Osteoblast (primary cell): ENCODE measurements around the gene SACS. TPM values are rescaled to one million over a fixed set of nuclear protein-coding genes. Genes with fewer than 3 reads are reported as not detected.
"Not testable (repeated sequence)": the region's sequence is repeated elsewhere in the genome, so short reads cannot be mapped to it uniquely, and the experiment has no call there.

Experiments
- DNase-seq: peaks from one replicate; pipeline ENCODE4 v3.0.0; 2011; ENCODE audit warnings: low spot score, mixed read lengths; ENCODE audit not compliant: insufficient read length; ENCODE audit errors: missing footprints
- H2AFZ ChIP-seq: 2 replicates; pipeline ENCODE4 v1.6.0; 2011; ENCODE audit warnings: mild to moderate bottlenecking, low read length
- H3K27ac ChIP-seq: 2 replicates; pipeline ENCODE4 v1.5.1; 2011; ENCODE audit warnings: mild to moderate bottlenecking, low read depth, low read length, moderate library complexity
- H3K27me3 ChIP-seq: 2 replicates; pipeline ENCODE4 v1.6.0; 2012; ENCODE audit warnings: mild to moderate bottlenecking, control low read depth, inconsistent platforms, low read length, moderate library complexity; ENCODE audit not compliant: insufficient read depth
- H3K36me3 ChIP-seq: 2 replicates; pipeline ENCODE4 v1.5.1; 2011; ENCODE audit warnings: mild to moderate bottlenecking, low read length, control low read depth, moderate library complexity; ENCODE audit not compliant: insufficient read depth
- H3K4me1 ChIP-seq: 2 replicates; pipeline ENCODE4 v1.5.1; 2011; ENCODE audit warnings: mild to moderate bottlenecking, low read length, control low read depth, moderate library complexity; ENCODE audit not compliant: insufficient read depth
- H3K4me2 ChIP-seq: 2 replicates; pipeline ENCODE4 v1.6.0; 2011; ENCODE audit warnings: mild to moderate bottlenecking, low read length; ENCODE audit not compliant: insufficient read depth
- H3K4me3 ChIP-seq: fragments of 200-600 bp; sonication (generic); 3 replicates; pipeline ENCODE4 v1.5.1; 2012; ENCODE audit warnings: mild to moderate bottlenecking, low read length, inconsistent platforms; ENCODE audit not compliant: insufficient read depth
- H3K79me2 ChIP-seq: 2 replicates; pipeline ENCODE4 v1.6.0; 2012; ENCODE audit warnings: mild to moderate bottlenecking, low read length, control low read depth, inconsistent platforms; ENCODE audit not compliant: insufficient read depth
- H3K9me3 ChIP-seq: 2 replicates; pipeline ENCODE4 v1.5.1; 2011; ENCODE audit warnings: low read depth, low read length, control low read depth
- H4K20me1 ChIP-seq: 2 replicates; pipeline ENCODE4 v1.6.0; 2012; ENCODE audit warnings: mild to moderate bottlenecking, low read length, control low read depth; ENCODE audit not compliant: insufficient read depth
- total RNA-seq: library from RNA; depleted of rRNA; stranded (reverse); fragments of >200 nt; gene quantifications from 2 replicates; pipeline ENCODE4 v1.2.3, GENCODE V29; 2012
- TF ChIP-seq, protein P1 (sequence below): IDR thresholded peaks from 2 replicates; pipeline ENCODE4 v1.5.1; 2011; ENCODE audit warnings: mild to moderate bottlenecking, low read depth, low read length, moderate library complexity; ENCODE audit errors: extremely low read depth

Gene SACS
- total RNA-seq, 1 donor = 59.0 TPM

DNA sequence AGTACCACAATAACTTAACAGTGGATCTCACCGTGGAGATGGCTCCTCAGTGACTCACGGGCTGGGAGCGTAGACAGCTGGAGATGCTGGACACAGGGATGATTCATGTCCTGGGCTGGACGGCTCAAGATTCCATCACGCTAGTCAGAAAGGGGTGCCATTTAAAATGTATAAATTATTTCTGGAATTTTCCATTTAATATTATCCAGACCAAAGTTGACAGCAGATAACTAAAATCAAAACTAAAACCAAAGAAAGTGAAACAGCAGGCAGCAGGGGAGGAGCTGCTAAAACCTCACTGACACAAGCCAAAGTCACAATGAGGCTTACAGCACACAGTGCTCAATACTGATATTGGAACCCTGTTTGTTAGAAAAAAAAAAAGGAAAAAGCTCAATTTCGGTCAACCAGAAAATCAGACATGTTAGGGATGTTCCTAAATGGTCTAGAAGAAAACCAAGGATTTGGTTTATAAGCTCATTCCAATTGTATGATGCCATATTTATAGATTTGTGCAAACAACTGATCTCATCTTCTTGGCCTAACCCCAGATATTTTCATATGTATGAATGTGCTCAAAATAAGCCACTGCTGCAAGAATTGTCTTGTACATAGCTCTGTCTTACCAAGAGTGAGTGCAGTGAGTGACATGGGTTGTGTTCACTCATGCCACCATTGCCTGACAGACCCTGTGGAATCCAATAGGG, 111.8 kb downstream of the SACS start:
- peak overlapping the region; percentile 1 for H2AFZ ChIP-seq
- H3K4me3 ChIP-seq = peak overlapping the region; percentile 50
- no peaks in the 10 kb centered on the region for H3K79me2 ChIP-seq
- H3K27me3 ChIP-seq = no peaks in the 10 kb centered on the region
- H3K36me3 ChIP-seq = no peaks in the 10 kb centered on the region
- TF ChIP-seq, protein P1, sequence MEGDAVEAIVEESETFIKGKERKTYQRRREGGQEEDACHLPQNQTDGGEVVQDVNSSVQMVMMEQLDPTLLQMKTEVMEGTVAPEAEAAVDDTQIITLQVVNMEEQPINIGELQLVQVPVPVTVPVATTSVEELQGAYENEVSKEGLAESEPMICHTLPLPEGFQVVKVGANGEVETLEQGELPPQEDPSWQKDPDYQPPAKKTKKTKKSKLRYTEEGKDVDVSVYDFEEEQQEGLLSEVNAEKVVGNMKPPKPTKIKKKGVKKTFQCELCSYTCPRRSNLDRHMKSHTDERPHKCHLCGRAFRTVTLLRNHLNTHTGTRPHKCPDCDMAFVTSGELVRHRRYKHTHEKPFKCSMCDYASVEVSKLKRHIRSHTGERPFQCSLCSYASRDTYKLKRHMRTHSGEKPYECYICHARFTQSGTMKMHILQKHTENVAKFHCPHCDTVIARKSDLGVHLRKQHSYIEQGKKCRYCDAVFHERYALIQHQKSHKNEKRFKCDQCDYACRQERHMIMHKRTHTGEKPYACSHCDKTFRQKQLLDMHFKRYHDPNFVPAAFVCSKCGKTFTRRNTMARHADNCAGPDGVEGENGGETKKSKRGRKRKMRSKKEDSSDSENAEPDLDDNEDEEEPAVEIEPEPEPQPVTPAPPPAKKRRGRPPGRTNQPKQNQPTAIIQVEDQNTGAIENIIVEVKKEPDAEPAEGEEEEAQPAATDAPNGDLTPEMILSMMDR = no peak
- H3K4me2 ChIP-seq = peak overlapping the region; percentile 68
- peaks cover 40% of the 10 kb centered on the region for H3K4me1 ChIP-seq
- DNase-seq = peak; percentile 88
- H3K9me3 ChIP-seq = no peaks in the 10 kb centered on the region
- H3K27ac ChIP-seq = peak overlapping the region; percentile 93
- H4K20me1 ChIP-seq = no peaks in the 10 kb centered on the region

DNA sequence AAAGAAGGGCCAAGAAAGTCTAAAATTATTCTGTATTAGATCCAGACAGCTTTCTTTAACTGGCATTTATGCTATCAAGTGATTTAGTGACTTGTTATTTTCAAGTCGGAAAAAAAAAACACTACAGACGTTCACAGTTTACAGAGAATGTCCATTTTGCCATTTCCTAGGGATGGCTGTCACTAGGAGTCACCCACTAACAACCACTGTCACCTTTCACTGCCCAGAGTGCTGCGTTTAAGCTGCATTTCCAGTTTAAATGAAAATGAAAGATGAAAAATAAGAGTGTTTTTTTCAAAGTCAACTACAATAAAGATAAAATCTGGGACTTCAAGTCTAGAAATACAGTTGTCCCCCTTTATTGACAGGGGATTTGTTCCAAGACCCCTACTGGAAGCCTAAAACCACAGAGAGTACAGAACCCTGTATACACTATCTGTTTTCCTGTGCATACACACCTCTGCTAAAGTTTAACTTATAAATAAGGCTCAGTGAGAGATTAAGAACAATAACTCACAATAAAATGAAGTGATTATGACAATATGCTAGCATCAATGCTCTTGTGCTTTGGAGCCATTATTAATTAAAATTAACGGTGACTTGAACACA, 112.5 kb downstream of the SACS start:
- H3K79me2 ChIP-seq = no peaks in the 10 kb centered on the region
- peak overlapping the region; percentile 17 for H3K4me3 ChIP-seq
- no peak for DNase-seq
- TF ChIP-seq, protein P1 = no peak
- H2AFZ ChIP-seq = peak overlapping the region; percentile 11
- H3K4me2 ChIP-seq = peak overlapping the region; percentile 68
- H4K20me1 ChIP-seq = no peaks in the 10 kb centered on the region
- peak overlapping the region; percentile 93 for H3K27ac ChIP-seq
- H3K36me3 ChIP-seq = no peaks in the 10 kb centered on the region
- H3K4me1 ChIP-seq = peaks cover 40% of the 10 kb centered on the region
- no peaks in the 10 kb centered on the region for H3K27me3 ChIP-seq
- H3K9me3 ChIP-seq = no peaks in the 10 kb centered on the region

DNA sequence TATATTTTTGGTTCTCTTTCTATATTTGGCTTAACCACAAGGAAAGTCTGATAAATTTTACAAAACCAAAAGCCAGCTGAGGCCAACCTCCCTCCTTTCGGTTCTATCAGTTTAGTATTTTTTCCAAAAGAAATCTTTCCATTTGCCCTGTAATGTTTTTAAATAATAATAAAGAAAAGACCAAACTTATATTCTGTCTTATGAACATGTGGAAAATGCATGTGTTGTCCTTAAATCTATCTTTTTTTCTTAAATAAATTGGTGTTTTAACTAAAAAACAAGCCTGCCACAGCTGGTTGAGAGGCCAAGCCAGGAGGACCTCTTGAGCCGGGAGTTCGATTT, 113.6 kb downstream of the SACS start:
- TF ChIP-seq, protein P1 = no peak
- peak overlapping the region; percentile 93 for H3K27ac ChIP-seq
- DNase-seq = no peak
- H4K20me1 ChIP-seq = no peaks in the 10 kb centered on the region
- H3K79me2 ChIP-seq = no peaks in the 10 kb centered on the region
- peaks cover 40% of the 10 kb centered on the region for H3K4me1 ChIP-seq
- no peak overlapping the region for H3K4me3 ChIP-seq
- H3K36me3 ChIP-seq = no peaks in the 10 kb centered on the region
- no peaks in the 10 kb centered on the region for H3K9me3 ChIP-seq
- H3K27me3 ChIP-seq = no peaks in the 10 kb centered on the region
- peak overlapping the region; percentile 78 for H3K4me2 ChIP-seq
- H2AFZ ChIP-seq = no peak overlapping the region

- not testable (repeated sequence) for H3K36me3 ChIP-seq, H3K4me2 ChIP-seq, H3K27me3 ChIP-seq
These were observed 118.7 kb downstream of the SACS start for GRCh38 chr13:23314837-23315236.

More at GRCh38 chr13:23314837-23315236, 118.7 kb downstream of the SACS start:
- H4K20me1 ChIP-seq, DNase-seq, H3K27ac ChIP-seq, H3K9me3 ChIP-seq, H3K79me2 ChIP-seq, H3K4me1 ChIP-seq, H3K4me3 ChIP-seq, H2AFZ ChIP-seq: not testable (repeated sequence)
